Large intestine (tissue), 3 donors: ENCODE results near the gene NCKAP5. TPM values are rescaled to one million over a fixed set of nuclear protein-coding genes. Genes with fewer than 3 reads are reported as not detected.

Source experiments
- DNase-seq, 2 donors: peaks; one replicate each; pipeline versions ENCODE4 v3.0.0 to v3.0.0-alpha.2; 2013
- H3K27ac ChIP-seq: one replicate; pipeline ENCODE4 v1.5.1; 2013; ENCODE audit warnings: low read length
- H3K27me3 ChIP-seq: 2 replicates; pipeline ENCODE4 v1.6.1; 2013; ENCODE audit warnings: low read length; ENCODE audit not compliant: control insufficient read depth, insufficient read depth
- H3K36me3 ChIP-seq: 2 replicates; pipeline ENCODE4 v1.6.1; 2013; ENCODE audit warnings: low read length; ENCODE audit not compliant: control insufficient read depth, insufficient read depth
- H3K4me1 ChIP-seq: one replicate; pipeline ENCODE4 v1.6.1; 2013; ENCODE audit warnings: low read length; ENCODE audit not compliant: control insufficient read depth, insufficient read depth
- H3K4me3 ChIP-seq: one replicate; pipeline ENCODE4 v1.5.1; 2013; ENCODE audit warnings: low read length
- H3K9me3 ChIP-seq: one replicate; pipeline ENCODE4 v1.6.1; 2013; ENCODE audit warnings: mild to moderate bottlenecking, low read depth, low read length, moderate library complexity; ENCODE audit not compliant: control insufficient read depth
- WGBS: methylation state at CpG from one replicate; pipeline ENCODE4 v1.1.5; 2013; ENCODE audit warnings: low lambda C conversion rate; ENCODE audit not compliant: insufficient coverage; 5-methylcytosine and 5-hydroxymethylcytosine counted together
- polyA plus RNA-seq: library from polyadenylated mRNA; unstranded; fragments of 120-200 nt; gene quantifications from one replicate; pipeline ENCODE4 v1.2.1, GENCODE V29; 2013

Gene NCKAP5
- polyA plus RNA-seq, 1 donor, result 4.3 TPM

- H3K9me3 ChIP-seq, result no peaks in the 10 kb centered on the region
- H3K27ac ChIP-seq, result no peak overlapping the region
- no peaks in the 10 kb centered on the region for H3K27me3 ChIP-seq
- H3K36me3 ChIP-seq, result no peaks in the 10 kb centered on the region
- DNase-seq, result no peak
- H3K4me3 ChIP-seq, result no peak overlapping the region
- H3K4me1 ChIP-seq, result no peaks in the 10 kb centered on the region
- WGBS, result no CpG with 5 or more reads among the region's 7 CpGs
Observed at GRCh38 chr2:133293544-133294353, 274.5 kb downstream of the NCKAP5 start.

- H3K9me3 ChIP-seq, result no peaks in the 10 kb centered on the region
- WGBS, result 83% methylated on average over 1 of the region's 2 CpGs
- no peak overlapping the region for H3K27ac ChIP-seq
- H3K36me3 ChIP-seq, result no peaks in the 10 kb centered on the region
- no peak overlapping the region for H3K4me3 ChIP-seq
- no peak for DNase-seq
- H3K27me3 ChIP-seq, result no peaks in the 10 kb centered on the region
- H3K4me1 ChIP-seq, result no peaks in the 10 kb centered on the region
Observed at GRCh38 chr2:133292259-133292658, 276.0 kb downstream of the NCKAP5 start.

- Histone ChIP-seq H3K4me3 (no peak overlapping the region), H3K36me3 (no peaks in the 10 kb centered on the region), H3K27me3 (no peaks in the 10 kb centered on the region), H3K9me3 (no peaks in the 10 kb centered on the region), H3K27ac (no peak overlapping the region), H3K4me1 (no peaks in the 10 kb centered on the region)
- no peak for DNase-seq
- 83% methylated on average over 1 of the region's 2 CpGs for WGBS
Observed at GRCh38 chr2:133287709-133288108, 280.6 kb downstream of the NCKAP5 start.

- Histone ChIP-seq H3K4me1 (no peaks in the 10 kb centered on the region), H3K4me3 (no peak overlapping the region), H3K9me3 (no peaks in the 10 kb centered on the region), H3K36me3 (no peaks in the 10 kb centered on the region), H3K27me3 (no peaks in the 10 kb centered on the region), H3K27ac (no peak overlapping the region)
- DNase-seq, result no peak
- WGBS, result 100% methylated on average over 1 of the region's 1 CpG
Observed at GRCh38 chr2:133286326-133286922, 281.8 kb downstream of the NCKAP5 start.

GRCh38 chr2:133273031-133273430, 295.2 kb downstream of the NCKAP5 start:
- H3K4me1 ChIP-seq, result no peaks in the 10 kb centered on the region
- H3K9me3 ChIP-seq, result no peaks in the 10 kb centered on the region
- no peak for DNase-seq
- H3K4me3 ChIP-seq, result no peak overlapping the region
- H3K36me3 ChIP-seq, result no peaks in the 10 kb centered on the region
- WGBS, result 88% methylated on average over 2 of the region's 3 CpGs
- no peaks in the 10 kb centered on the region for H3K27me3 ChIP-seq
- no peak overlapping the region for H3K27ac ChIP-seq

GRCh38 chr2:133271105-133271504, 297.2 kb downstream of the NCKAP5 start:
- Histone ChIP-seq H3K4me1 (no peaks in the 10 kb centered on the region), H3K9me3 (peaks cover 3% of the 10 kb centered on the region), H3K36me3 (no peaks in the 10 kb centered on the region), H3K27me3 (peaks cover 11% of the 10 kb centered on the region), H3K4me3 (no peak overlapping the region), H3K27ac (no peak overlapping the region)
- no CpG with 5 or more reads among the region's 4 CpGs for WGBS
- no peak for DNase-seq

GRCh38 chr2:133270550-133270949, 297.7 kb downstream of the NCKAP5 start:
- Histone ChIP-seq H3K4me3 (no peak overlapping the region), H3K4me1 (peaks cover 2% of the 10 kb centered on the region), H3K9me3 (peaks cover 3% of the 10 kb centered on the region), H3K27me3 (peaks cover 16% of the 10 kb centered on the region), H3K27ac (no peak overlapping the region), H3K36me3 (no peaks in the 10 kb centered on the region)
- WGBS, result no CpG with 5 or more reads among the region's 5 CpGs
- DNase-seq, result no peak

- Histone ChIP-seq H3K36me3 (no peaks in the 10 kb centered on the region), H3K27me3 (peaks cover 19% of the 10 kb centered on the region), H3K9me3 (peaks cover 3% of the 10 kb centered on the region), H3K27ac (no peak overlapping the region), H3K4me3 (peak overlapping the region; percentile 42), H3K4me1 (peaks cover 4% of the 10 kb centered on the region)
- WGBS, result no CpG with 5 or more reads among the region's 17 CpGs
- DNase-seq, result peak in 1 of 2 donors; percentile 10
Observed at GRCh38 chr2:133266926-133267590, 301.2 kb downstream of the NCKAP5 start.

GRCh38 chr2:133266041-133266925, 302.0 kb downstream of the NCKAP5 start:
- Histone ChIP-seq H3K9me3 (peaks cover 3% of the 10 kb centered on the region), H3K27me3 (peaks cover 19% of the 10 kb centered on the region), H3K4me1 (peaks cover 4% of the 10 kb centered on the region), H3K27ac (no peak overlapping the region), H3K36me3 (no peaks in the 10 kb centered on the region), H3K4me3 (peak overlapping the region; percentile 42)
- WGBS, result no CpG with 5 or more reads among the region's 68 CpGs
- peak in 1 of 2 donors; percentile 27 for DNase-seq

- peaks cover 3% of the 10 kb centered on the region for H3K9me3 ChIP-seq
- WGBS, result no CpG with 5 or more reads among the region's 19 CpGs
- DNase-seq, result no peak
- peaks cover 4% of the 10 kb centered on the region for H3K4me1 ChIP-seq
- H3K27ac ChIP-seq, result no peak overlapping the region
- no peaks in the 10 kb centered on the region for H3K36me3 ChIP-seq
- no peak overlapping the region for H3K4me3 ChIP-seq
- peaks cover 19% of the 10 kb centered on the region for H3K27me3 ChIP-seq
Observed at GRCh38 chr2:133265432-133265949, 302.8 kb downstream of the NCKAP5 start.
